HepG2 (cell line): Measurements from ENCODE around the gene STRN3.

Experiments used
- ARID5B ChIP-seq: IDR thresholded peaks from 2 replicates; pipeline ENCODE4 v1.4.0; 2020; ENCODE audit warnings: mild to moderate bottlenecking, missing genetic modification reagents
- BATF2 ChIP-seq: sonication (generic); formaldehyde crosslinking; IDR thresholded peaks from 2 replicates; pipeline ENCODE4 v1.8.0; 2022; ENCODE audit warnings: mild to moderate bottlenecking, missing genetic modification reagents, moderate library complexity
- CTCF ChIP-seq: sonication (generic); formaldehyde crosslinking; IDR thresholded peaks from 2 replicates; pipeline ENCODE4 v1.5.0; 2020; ENCODE audit warnings: mild to moderate bottlenecking, missing genetic modification reagents, moderate library complexity
- EP300 ChIP-seq, 3 experiments: sonication (generic) in 1 of 3; formaldehyde crosslinking in 1 of 3; IDR thresholded peaks; 2 replicates each; pipeline versions ENCODE4 v1.5.1 to v1.6.1; 2011 to 2020; ENCODE audit warnings: low read depth in 2 of 3, low read length in 2 of 3, borderline replicate concordance in 1 of 3, improper control_type of control experiment in 1 of 3, mild to moderate bottlenecking in 1 of 3, missing genetic modification reagents in 1 of 3, moderate library complexity in 1 of 3
- EZH2 ChIP-seq: conservative IDR thresholded peaks from 2 replicates; pipeline ENCODE4 v1.6.1; 2012; ENCODE audit warnings: mild to moderate bottlenecking, low read depth, low read length, moderate library complexity
- FOXK2 ChIP-seq: fragments of 450-650 bp; IDR thresholded peaks from 2 replicates; pipeline ENCODE4 v1.6.1; 2016
- PAX8 ChIP-seq: sonication (generic); formaldehyde crosslinking; IDR thresholded peaks from 2 replicates; pipeline ENCODE4 v1.8.0; 2022; ENCODE audit warnings: mild to moderate bottlenecking, missing genetic modification reagents, borderline replicate concordance
- SP4 ChIP-seq: sonication (generic); formaldehyde crosslinking; IDR thresholded peaks from 2 replicates; pipeline ENCODE4 v1.8.1; 2023; ENCODE audit warnings: mild to moderate bottlenecking, missing genetic modification reagents
- TF ChIP-seq, protein P1 (sequence below): sonication (generic); formaldehyde crosslinking; IDR thresholded peaks from 2 replicates; pipeline ENCODE4 v1.4.0; 2020; ENCODE audit warnings: missing genetic modification reagents, mild to moderate bottlenecking, borderline replicate concordance

- no peak for TF ChIP-seq BATF2 (CRISPR knock-in tag)
- no peak for TF ChIP-seq ARID5B
- no peak for TF ChIP-seq SP4 (CRISPR knock-in tag)
- TF ChIP-seq CTCF (CRISPR knock-in tag) = no peak
- TF ChIP-seq, protein P1, sequence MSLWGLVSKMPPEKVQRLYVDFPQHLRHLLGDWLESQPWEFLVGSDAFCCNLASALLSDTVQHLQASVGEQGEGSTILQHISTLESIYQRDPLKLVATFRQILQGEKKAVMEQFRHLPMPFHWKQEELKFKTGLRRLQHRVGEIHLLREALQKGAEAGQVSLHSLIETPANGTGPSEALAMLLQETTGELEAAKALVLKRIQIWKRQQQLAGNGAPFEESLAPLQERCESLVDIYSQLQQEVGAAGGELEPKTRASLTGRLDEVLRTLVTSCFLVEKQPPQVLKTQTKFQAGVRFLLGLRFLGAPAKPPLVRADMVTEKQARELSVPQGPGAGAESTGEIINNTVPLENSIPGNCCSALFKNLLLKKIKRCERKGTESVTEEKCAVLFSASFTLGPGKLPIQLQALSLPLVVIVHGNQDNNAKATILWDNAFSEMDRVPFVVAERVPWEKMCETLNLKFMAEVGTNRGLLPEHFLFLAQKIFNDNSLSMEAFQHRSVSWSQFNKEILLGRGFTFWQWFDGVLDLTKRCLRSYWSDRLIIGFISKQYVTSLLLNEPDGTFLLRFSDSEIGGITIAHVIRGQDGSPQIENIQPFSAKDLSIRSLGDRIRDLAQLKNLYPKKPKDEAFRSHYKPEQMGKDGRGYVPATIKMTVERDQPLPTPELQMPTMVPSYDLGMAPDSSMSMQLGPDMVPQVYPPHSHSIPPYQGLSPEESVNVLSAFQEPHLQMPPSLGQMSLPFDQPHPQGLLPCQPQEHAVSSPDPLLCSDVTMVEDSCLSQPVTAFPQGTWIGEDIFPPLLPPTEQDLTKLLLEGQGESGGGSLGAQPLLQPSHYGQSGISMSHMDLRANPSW (CRISPR knock-in tag) = no peak
- no peak for TF ChIP-seq EZH2
- TF ChIP-seq EP300 (IDR thresholded peaks at IDR 0.05; ENCODE audit: low read depth in 2 of 2, low read length in 2 of 2) = no peak
- TF ChIP-seq EP300 (CRISPR knock-in tag; IDR thresholded peaks at IDR 0.05; ENCODE audit: borderline replicate concordance) = no peak
- no peak for TF ChIP-seq FOXK2
- no peak for TF ChIP-seq PAX8 (CRISPR knock-in tag)
Observed at GRCh38 chr14:30861200-30861599, 165.0 kb downstream of the STRN3 start.
